Colonic mucosa (tissue), 4 donors: ENCODE results near the gene SUPT4H1. TPM values are rescaled to one million over a fixed set of nuclear protein-coding genes. Genes with fewer than 3 reads are reported as not detected.

Experiments
- DNase-seq: peaks from one replicate; pipeline ENCODE4 v3.0.0-alpha.2; 2020
- H3K27ac ChIP-seq: fragments of 200-600 bp; one replicate; pipeline ENCODE4 v1.8.0; 2021
- H3K27me3 ChIP-seq: fragments of 200-600 bp; one replicate; pipeline ENCODE4 v1.8.0; 2021
- H3K36me3 ChIP-seq: fragments of 200-600 bp; one replicate; pipeline ENCODE4 v1.8.0; 2021
- H3K4me1 ChIP-seq: fragments of 200-600 bp; one replicate; pipeline ENCODE4 v1.8.0; 2021; ENCODE audit warnings: mild to moderate bottlenecking
- H3K4me3 ChIP-seq: fragments of 200-600 bp; one replicate; pipeline ENCODE4 v1.8.0; 2021
- H3K9ac ChIP-seq, 2 donors: one replicate each; pipeline ENCODE4 v1.7.0; 2013; ENCODE audit warnings: control low read depth in 2 of 2, low read depth in 2 of 2, low read length in 2 of 2
- H3K9me3 ChIP-seq: fragments of 200-600 bp; one replicate; pipeline ENCODE4 v1.8.0; 2021
- CTCF ChIP-seq: fragments of 200-600 bp; IDR thresholded peaks from one replicate; pipeline ENCODE4 v1.8.0; 2022; ENCODE audit warnings: antibody characterized with exemption, mild to moderate bottlenecking
- intact Hi-C: fragments of 100-400 bp; cut with DNase I; formaldehyde crosslinking; loops from one replicate; pipeline ENCODE4 v1.14.1; 2022
- total RNA-seq, 2 donors: library from RNA; stranded (reverse); fragmentation: NEBNext Ultra II Directional in 1 of 2; extraction: Animal tissue kit (Norgen Biotek cat#: 25700) in 1 of 2; gene quantifications; one replicate each; pipeline ENCODE4 v1.2.1, GENCODE V29; 2021
- donor health status: healthy.
- donor health status: DM: no; HTN: no; CAD: no.
- donor health status: DM: no; HTN: no; CAD: no.

The SUPT4H1 gene
- total RNA-seq, 2 donors from 2014 or later: 68.7 to 75.3 TPM

GRCh38 chr17:58328195-58329034 lies 23.6 kb downstream of the SUPT4H1 start, which contains the start of gene TSPOAP1:
Gene TSPOAP1 (minus strand): TSS chr17:58328795. CDS start chr17:58327920, 875 bp downstream.
- no peaks in the 10 kb centered on the region for H3K36me3 ChIP-seq
- no peak for TF ChIP-seq CTCF
- no peaks in the 10 kb centered on the region for H3K4me1 ChIP-seq
- DNase-seq: no peak
- intact Hi-C loops: no loop called here
- H3K27ac ChIP-seq: peak within 1 kb of the TSS; percentile 36
- H3K4me3 ChIP-seq: no peak within 1 kb of the TSS
- peak within 1 kb of the TSS; percentile 27 to 43 for H3K9ac ChIP-seq
- H3K27me3 ChIP-seq: no peaks in the 10 kb centered on the region
- no peaks in the 10 kb centered on the region for H3K9me3 ChIP-seq

GRCh38 chr17:58327363-58328194 lies 24.4 kb downstream of the SUPT4H1 start:
- peak overlapping the region in 1 of 2 donors; percentile 23 for H3K9ac ChIP-seq
- TF ChIP-seq CTCF: no peak
- DNase-seq: no peak
- H3K4me3 ChIP-seq: no peak overlapping the region
- no peaks in the 10 kb centered on the region for H3K36me3 ChIP-seq
- no peaks in the 10 kb centered on the region for H3K27me3 ChIP-seq
- no peak overlapping the region for H3K27ac ChIP-seq
- no peaks in the 10 kb centered on the region for H3K4me1 ChIP-seq
- intact Hi-C loops: no loop called here
- H3K9me3 ChIP-seq: no peaks in the 10 kb centered on the region

- no peak overlapping the region for H3K4me3 ChIP-seq
- no peaks in the 10 kb centered on the region for H3K27me3 ChIP-seq
- H3K9ac ChIP-seq: no peak overlapping the region
- no peak for TF ChIP-seq CTCF
- no peak overlapping the region for H3K27ac ChIP-seq
- intact Hi-C loops: no loop called here
- no peak for DNase-seq
- no peaks in the 10 kb centered on the region for H3K4me1 ChIP-seq
- H3K36me3 ChIP-seq: no peaks in the 10 kb centered on the region
- no peaks in the 10 kb centered on the region for H3K9me3 ChIP-seq
Observed at GRCh38 chr17:58326609-58327362, 25.2 kb downstream of the SUPT4H1 start.

GRCh38 chr17:58325976-58326468 lies 26.0 kb downstream of the SUPT4H1 start:
- intact Hi-C loops: no loop called here
- H3K27ac ChIP-seq: no peak overlapping the region
- DNase-seq: no peak
- no peaks in the 10 kb centered on the region for H3K4me1 ChIP-seq
- H3K4me3 ChIP-seq: no peak overlapping the region
- H3K36me3 ChIP-seq: no peaks in the 10 kb centered on the region
- H3K9me3 ChIP-seq: no peaks in the 10 kb centered on the region
- no peak for TF ChIP-seq CTCF
- H3K27me3 ChIP-seq: no peaks in the 10 kb centered on the region
- no peak overlapping the region for H3K9ac ChIP-seq

GRCh38 chr17:58325289-58325726 lies 26.7 kb downstream of the SUPT4H1 start:
- intact Hi-C loops: no loop called here
- no peak for TF ChIP-seq CTCF
- Histone ChIP-seq H3K27ac (no peak overlapping the region), H3K9me3 (no peaks in the 10 kb centered on the region), H3K36me3 (no peaks in the 10 kb centered on the region), H3K27me3 (no peaks in the 10 kb centered on the region), H3K9ac (peak overlapping the region; percentile 65 to 87), H3K4me3 (no peak overlapping the region), H3K4me1 (no peaks in the 10 kb centered on the region)
- no peak for DNase-seq
